ENCODE data around the gene CST6.

Gene CST6

GRCh38 chr11:66022401-66023185 lies 10.8 kb downstream of the CST6 start:
- peak; percentile 99 for TF ChIP-seq CTCF (IDR thresholded peaks at IDR 0.05)

- TF ChIP-seq CTCF (IDR thresholded peaks at IDR 0.05), result no peak
Observed at GRCh38 chr11:66026017-66026529, 14.3 kb downstream of the CST6 start, which contains the start of gene CATSPER1. Gene CATSPER1 (minus strand): TSS chr11:66026479. CDS start chr11:66026379, 100 bp downstream.

- no peak for TF ChIP-seq CTCF (IDR thresholded peaks at IDR 0.05)
Observed at GRCh38 chr11:66032957-66033735, 21.3 kb downstream of the CST6 start.

GRCh38 chr11:66035653-66036333 lies 24.0 kb downstream of the CST6 start:
- no peak for TF ChIP-seq CTCF (IDR thresholded peaks at IDR 0.05)

- no peak for TF ChIP-seq CTCF (IDR thresholded peaks at IDR 0.05)
Observed at GRCh38 chr11:66036334-66036710, 24.5 kb downstream of the CST6 start.

- TF ChIP-seq CTCF (IDR thresholded peaks at IDR 0.05), result no peak
Observed at GRCh38 chr11:66037327-66037726, 25.5 kb downstream of the CST6 start.

GRCh38 chr11:66039765-66040164 lies 28.0 kb downstream of the CST6 start:
- no peak for TF ChIP-seq CTCF (IDR thresholded peaks at IDR 0.05)

All from LNCAP (cell line).